Memory B cell (primary cell): ENCODE measurements around the gene SMCHD1.
"Not testable (repeated sequence)": the region's sequence is repeated elsewhere in the genome, so short reads cannot be mapped to it uniquely, and the experiment has no call there.

Experiments
- ATAC-seq: fragments of 150-1000 bp; cut with Tn5 transposase; 2 replicates; pipeline ENCODE4 v1.10.0; 2021; ENCODE audit warnings: low read depth, mild to moderate bottlenecking, moderate library complexity
- DNase-seq, 2 donors: peaks; one replicate each; pipeline ENCODE4 v3.0.0; 2022; ENCODE audit warnings: low spot score in 2 of 2
- H3K27ac Mint-ChIP-seq: one replicate; pipeline ENCODE4 v1.8.0; 2022; ENCODE audit warnings: mild to moderate bottlenecking, moderate library complexity, mixed read lengths
- H3K27me3 Mint-ChIP-seq: one replicate; pipeline ENCODE4 v1.8.0; 2022; ENCODE audit warnings: mixed read lengths
- H3K36me3 Mint-ChIP-seq: one replicate; pipeline ENCODE4 v1.8.0; 2022; ENCODE audit warnings: mild to moderate bottlenecking, mixed read lengths
- H3K4me1 Mint-ChIP-seq: one replicate; pipeline ENCODE4 v1.8.0; 2022; ENCODE audit warnings: mixed read lengths
- H3K4me3 Mint-ChIP-seq: one replicate; pipeline ENCODE4 v1.8.0; 2022; ENCODE audit warnings: mild to moderate bottlenecking, moderate library complexity, mixed read lengths
- H3K9me3 Mint-ChIP-seq: one replicate; pipeline ENCODE4 v1.8.0; 2022; ENCODE audit warnings: mixed read lengths

The SMCHD1 gene

DNA sequence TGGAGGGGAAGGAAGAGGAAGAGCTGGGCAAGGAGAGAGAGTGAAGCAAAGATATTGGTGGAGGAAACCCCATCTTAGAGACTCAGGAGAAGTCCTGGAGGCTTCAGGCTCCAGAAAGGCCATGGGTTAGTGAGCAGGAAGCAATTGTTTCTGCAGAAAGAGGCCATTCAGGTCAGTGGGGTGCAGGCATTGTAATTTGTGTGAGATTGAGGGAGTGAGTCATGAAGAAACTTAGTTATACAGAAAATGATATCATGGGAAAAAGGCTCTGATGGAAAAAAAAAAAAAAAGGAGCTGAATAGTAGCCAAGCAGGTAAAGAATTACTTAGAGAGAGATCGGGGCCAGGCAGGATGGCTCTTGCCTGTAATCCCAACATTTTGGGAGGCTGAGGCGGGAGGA is 195.3 kb downstream of the SMCHD1 start:
- Mint-ChIP-seq H3K27me3 (peaks cover 12% of the 10 kb centered on the region), H3K9me3 (no peaks in the 10 kb centered on the region), H3K27ac (no peak overlapping the region), H3K4me3 (no peak overlapping the region), H3K4me1 (peaks cover 15% of the 10 kb centered on the region), H3K36me3 (peaks cover 4% of the 10 kb centered on the region)
- no peak for DNase-seq
- ATAC-seq: no peak

GRCh38 chr18:2851771-2852170 is 196.2 kb downstream of the SMCHD1 start:
- Mint-ChIP-seq H3K36me3 (peaks cover 4% of the 10 kb centered on the region), H3K4me3 (no peak overlapping the region), H3K27me3 (peaks cover 12% of the 10 kb centered on the region), H3K9me3 (no peaks in the 10 kb centered on the region), H3K27ac (no peak overlapping the region), H3K4me1 (peaks cover 10% of the 10 kb centered on the region)
- ATAC-seq: no peak
- no peak for DNase-seq

- Mint-ChIP-seq H3K27me3 (peaks cover 12% of the 10 kb centered on the region), H3K4me1 (peaks cover 10% of the 10 kb centered on the region)
- not testable (repeated sequence) for DNase-seq, H3K9me3 Mint-ChIP-seq, H3K27ac Mint-ChIP-seq, H3K4me3 Mint-ChIP-seq, H3K36me3 Mint-ChIP-seq, ATAC-seq
Measured at GRCh38 chr18:2852460-2852859, 196.9 kb downstream of the SMCHD1 start.

GRCh38 chr18:2853173-2853925 is 197.8 kb downstream of the SMCHD1 start:
- DNase-seq (no peak), ATAC-seq (no peak)
- peaks cover 12% of the 10 kb centered on the region for H3K27me3 Mint-ChIP-seq
- peaks cover 4% of the 10 kb centered on the region for H3K36me3 Mint-ChIP-seq
- H3K4me3 Mint-ChIP-seq: no peak overlapping the region
- no peaks in the 10 kb centered on the region for H3K9me3 Mint-ChIP-seq
- peaks cover 3% of the 10 kb centered on the region for H3K4me1 Mint-ChIP-seq
- no peak overlapping the region for H3K27ac Mint-ChIP-seq

DNA sequence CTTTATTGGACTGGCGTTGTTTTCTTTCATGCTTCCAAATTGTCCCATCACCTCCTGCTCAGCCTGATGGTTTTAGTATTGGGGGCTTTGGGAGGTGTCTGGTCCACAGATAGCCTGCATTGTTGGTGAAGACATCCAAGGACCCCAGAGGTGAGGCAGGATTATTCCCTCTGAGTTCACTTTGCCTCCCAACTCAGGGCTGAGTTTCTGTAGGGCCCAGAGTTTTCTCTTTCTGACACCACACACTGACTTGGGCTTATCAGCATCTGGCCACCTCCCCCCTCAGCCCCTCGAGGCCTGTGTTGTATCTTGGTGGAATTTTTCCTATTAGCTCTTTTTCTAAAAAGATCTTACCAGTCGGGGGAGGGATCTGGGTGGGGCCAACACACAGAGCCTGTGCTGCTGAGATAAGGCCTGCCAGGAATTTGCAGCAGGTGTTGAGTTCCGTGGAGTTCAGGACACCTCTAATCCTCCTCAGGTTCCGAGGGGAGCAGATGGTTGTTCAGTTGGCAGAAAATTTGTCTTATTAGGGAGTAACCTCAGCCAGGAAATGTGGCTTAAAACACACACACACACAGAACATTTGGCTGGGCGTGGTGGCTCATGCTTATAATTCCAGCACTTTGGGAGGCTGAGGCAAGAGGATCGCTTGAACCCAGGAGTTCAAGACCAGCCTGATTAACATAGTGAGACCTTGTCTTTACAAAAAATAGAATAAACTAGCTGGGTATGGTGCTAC is 198.6 kb downstream of the SMCHD1 start:
- DNase-seq (no peak), ATAC-seq (no peak)
- H3K4me1 Mint-ChIP-seq: no peaks in the 10 kb centered on the region
- peaks cover 12% of the 10 kb centered on the region for H3K27me3 Mint-ChIP-seq
- H3K36me3 Mint-ChIP-seq: peaks cover 4% of the 10 kb centered on the region
- H3K4me3 Mint-ChIP-seq: no peak overlapping the region
- no peaks in the 10 kb centered on the region for H3K9me3 Mint-ChIP-seq
- H3K27ac Mint-ChIP-seq: no peak overlapping the region
